Activated CD8-positive, alpha-beta memory T cell treated with anti-CD3 and anti-CD28 coated beads, Interleukin-2, amount 50 U/mL, for 1 hour (primary cell): ENCODE results near the gene MYLIP.
"Not testable (repeated sequence)": the region's sequence is repeated elsewhere in the genome, so short reads cannot be mapped to it uniquely, and the experiment has no call there.

Source experiments
- DNase-seq: peaks from one replicate; pipeline ENCODE4 v3.0.0-alpha.2; 2020; ENCODE audit errors: extremely low read depth

MYLIP gene

DNA sequence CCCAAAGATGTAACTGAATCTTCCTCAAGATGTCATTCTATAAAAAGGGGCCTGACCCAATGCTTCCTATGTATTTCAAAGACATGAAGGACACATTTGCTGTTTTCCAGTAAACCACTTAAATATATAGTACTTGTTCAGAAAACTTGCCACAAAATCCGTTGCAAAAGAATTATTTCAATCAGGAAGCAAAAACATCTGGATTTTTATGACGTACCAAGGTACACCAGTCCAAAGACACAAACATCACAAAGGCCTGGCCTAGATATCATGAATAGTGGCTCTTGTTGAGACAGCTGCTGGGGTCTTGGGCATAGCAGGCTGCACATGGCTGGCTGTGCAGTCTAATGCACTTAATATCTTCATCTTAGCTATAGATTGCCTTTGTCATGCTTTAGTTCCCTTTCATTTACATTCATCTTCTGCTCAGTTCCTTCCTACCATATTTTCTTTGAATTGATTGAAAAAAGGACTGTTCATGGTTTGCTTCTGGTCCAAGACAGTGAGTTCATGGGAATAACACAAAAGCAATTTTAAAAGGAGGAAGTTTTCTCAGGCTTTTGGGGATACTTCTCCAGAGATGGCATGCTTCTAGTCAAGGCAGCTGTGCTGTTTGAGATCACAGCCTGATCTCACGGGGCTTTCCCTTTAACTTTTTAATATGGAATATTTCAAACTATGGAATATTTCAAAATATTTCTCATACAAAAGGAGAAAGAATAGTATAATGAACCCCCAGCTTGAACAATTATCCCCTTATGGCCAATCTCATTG is 44.5 kb downstream of the MYLIP start:
- no peak for DNase-seq

DNA sequence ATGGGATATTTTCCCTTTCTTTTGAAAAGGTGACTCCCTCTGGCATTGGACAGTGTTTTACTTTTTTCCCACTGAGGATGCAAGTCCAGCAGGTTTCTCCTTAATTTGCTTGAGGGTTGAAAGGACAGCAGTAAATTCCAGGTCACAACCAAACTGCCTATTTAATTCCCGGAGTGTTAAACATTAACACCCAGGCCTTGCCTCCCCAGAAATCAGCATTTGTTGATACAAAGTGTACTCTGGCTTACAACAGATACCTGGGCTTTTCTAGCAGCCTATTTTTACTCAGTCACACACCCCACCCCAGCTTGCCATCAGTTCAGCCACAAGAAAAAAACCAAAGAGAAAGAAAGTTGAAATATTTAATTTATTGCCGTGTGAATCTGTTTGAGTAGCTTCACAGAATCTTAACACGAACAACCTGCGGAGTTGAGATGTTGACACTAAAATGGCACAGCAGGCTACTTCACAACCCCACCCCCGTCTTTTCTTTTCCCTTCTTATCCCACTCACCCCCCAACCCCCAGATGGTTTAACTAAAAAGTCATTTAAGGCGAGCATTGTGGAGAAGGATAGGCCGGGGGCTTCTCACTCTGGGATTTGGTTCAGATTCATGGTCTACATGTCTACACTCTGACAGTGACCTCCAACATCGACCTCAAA is 45.7 kb downstream of the MYLIP start:
- no peak for DNase-seq

DNA sequence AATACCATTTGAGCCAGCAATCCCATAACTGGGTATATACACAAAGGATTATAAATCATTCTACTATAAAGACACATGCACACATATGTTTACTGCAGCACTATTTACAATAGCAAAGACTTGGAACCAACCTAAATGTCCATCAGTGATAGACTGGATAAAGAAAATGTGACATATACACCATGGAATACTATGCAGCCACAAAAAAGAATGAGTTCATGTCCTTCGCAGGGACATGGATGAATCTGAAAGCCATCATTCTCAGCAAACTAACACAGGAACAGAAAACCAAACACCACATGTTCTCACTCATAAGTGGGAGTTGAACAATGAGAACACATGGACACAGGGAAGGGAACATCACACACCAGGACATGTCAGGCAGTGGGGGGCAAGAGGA is 47.7 kb downstream of the MYLIP start:
- DNase-seq = not testable (repeated sequence)

DNA sequence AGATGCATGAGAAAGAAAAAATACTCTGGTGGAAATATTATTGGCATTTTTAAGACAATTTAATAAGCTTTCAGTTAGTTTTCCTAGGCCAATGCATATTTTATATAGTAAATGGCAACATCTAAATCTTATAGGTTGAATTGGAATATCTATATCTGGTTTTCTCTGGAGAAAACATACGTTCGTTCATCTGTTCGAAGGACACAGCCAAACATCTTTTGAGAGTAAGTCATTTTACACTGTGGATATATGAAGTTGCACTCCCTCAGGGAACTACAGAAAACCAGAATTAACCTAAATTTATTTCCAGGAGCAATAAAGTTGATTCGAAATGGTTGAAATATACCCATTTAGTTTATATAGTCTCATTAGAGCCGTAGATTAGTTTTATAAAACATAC is 49.0 kb downstream of the MYLIP start:
- no peak for DNase-seq

GRCh38 chr6:16178351-16178750 is 49.5 kb downstream of the MYLIP start:
- no peak for DNase-seq

GRCh38 chr6:16179063-16179462 is 50.2 kb downstream of the MYLIP start:
- no peak for DNase-seq

DNA sequence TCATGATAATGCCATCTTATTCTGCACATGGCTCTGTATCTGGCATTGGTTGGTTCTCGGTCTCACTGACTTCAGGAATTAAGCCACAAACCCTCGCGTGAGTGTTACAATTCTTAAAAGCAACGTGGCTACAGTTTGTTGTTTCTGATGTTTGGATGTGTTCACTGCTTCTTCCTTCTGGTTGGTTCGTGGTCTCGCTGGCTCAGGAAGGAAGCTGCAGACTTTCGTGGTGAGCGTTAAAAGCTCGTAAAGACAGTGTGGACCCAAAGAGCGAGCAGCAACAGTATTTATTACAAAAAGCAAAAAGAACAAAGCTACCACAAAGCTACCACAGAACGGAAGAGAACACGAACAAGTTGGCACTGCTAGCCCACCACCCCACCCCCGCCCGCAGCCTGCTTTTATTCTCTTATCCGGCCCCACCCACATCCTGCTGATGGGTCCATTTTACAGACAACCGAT is 51.1 kb downstream of the MYLIP start:
- DNase-seq = peak; percentile 21

DNA sequence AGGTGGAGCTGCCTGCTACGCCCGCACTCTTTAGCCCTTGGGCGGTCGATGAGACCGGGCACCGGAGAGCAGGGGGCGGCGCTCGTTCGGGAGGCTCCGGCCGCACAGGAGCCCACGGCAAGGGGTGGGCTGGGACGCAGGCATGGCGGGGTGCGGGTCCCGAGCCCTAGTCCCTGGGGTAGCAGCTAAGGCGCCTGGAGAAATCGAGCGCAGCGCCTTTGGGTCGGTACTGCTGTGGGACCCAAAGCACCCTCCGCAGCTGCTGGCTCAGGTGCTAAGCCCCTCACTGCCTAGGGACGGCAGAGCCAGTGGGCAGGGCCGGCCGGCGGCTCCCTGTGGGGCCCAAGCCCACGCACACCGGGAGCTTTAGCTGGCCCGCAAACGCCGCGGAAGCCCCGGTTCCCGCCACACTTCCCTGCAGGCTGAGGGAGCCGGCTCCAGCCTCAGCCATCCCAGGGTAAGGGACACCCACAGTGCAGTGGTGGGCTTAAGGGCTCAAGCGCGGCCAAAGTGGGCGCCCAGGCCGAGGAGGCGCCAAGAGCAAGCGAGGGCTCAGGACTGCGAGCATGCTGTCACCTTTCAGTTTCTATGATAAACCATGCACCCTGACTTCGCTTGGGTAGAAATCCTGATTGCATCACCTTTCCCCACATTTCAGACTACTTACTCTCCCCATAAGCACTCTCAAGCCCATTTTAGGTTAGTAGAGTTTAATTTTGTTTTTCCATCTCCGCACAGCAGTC is 52.0 kb downstream of the MYLIP start:
- no peak for DNase-seq

GRCh38 chr6:16181439-16182297 is 52.8 kb downstream of the MYLIP start:
- no peak for DNase-seq

DNA sequence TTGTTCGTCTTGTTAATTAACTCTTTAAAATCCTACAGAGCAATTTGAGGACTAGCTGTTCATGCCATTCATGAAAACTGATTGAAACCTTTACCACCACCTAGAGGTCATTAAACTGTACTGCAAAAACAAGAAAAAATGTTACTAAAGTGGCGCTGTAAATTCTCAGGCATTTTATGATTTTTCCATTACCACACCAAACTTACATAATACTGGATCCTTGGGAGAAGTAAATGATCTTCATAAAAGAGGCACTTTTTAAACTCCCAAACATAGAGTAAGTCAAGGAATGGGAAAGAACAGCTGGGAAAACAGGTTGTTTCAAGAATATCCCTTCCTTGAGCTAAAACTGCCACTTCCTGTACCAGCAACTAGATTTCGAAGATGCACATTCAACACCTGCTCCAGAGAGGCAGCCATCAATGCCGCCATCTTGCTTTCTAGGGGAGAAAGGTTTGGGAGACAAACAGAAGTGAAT is 54.3 kb downstream of the MYLIP start:
- DNase-seq = no peak

GRCh38 chr6:16184129-16184528 is 55.2 kb downstream of the MYLIP start:
- DNase-seq = no peak

DNA sequence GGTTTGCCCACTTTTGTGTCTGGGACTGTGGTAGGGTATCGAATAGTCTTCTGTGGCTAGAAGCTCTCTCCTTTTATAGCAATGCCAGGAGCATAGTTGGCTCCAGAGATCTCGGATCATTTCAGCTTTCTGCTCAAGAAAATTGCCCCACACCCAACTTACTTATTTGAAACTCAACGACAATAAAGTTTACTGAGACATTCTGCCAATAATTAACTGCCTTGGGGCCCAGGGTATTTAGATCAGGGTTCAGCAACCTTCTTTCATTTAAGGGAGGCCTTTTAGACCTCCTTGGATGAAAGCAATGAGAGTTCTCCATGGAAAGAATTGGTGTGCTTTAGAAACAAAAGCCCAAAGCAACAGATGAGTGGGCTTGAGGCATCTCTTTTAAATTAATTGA is 55.7 kb downstream of the MYLIP start:
- DNase-seq = no peak

GRCh38 chr6:16187176-16187575 is 58.3 kb downstream of the MYLIP start:
- DNase-seq = no peak

DNA sequence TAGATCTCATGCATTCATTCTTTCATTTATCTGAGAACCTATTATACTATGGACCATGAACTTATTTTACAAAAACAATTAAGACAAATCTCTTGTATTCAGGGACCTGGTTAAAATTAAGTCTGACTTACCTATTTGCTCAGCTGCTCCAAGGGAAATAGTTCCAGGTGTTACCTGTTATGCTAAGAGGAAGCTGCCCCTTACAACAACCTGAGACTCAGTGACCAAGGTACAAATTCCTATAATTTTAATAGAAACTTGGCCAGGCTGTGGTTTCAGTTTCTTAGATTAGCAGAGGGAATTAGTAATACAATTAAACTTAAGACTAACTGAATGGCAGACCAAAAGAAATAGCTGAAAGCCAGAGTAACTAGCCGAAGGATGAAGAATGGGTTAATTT is 61.3 kb downstream of the MYLIP start:
- DNase-seq = no peak

- DNase-seq = no peak
Observed at GRCh38 chr6:16196260-16196983, 67.5 kb downstream of the MYLIP start.

- DNase-seq = no peak
Observed at GRCh38 chr6:16196984-16197546, 68.2 kb downstream of the MYLIP start.
